Measurements from ENCODE around the gene TAS2R31. TPM values are rescaled to one million over a fixed set of nuclear protein-coding genes. Genes with fewer than 3 reads are reported as not detected.

Gene TAS2R31
- total and polyA plus RNA-seq, 7 donors, result 0.44 to 9.2 (median 6.1) TPM; not detected in 2

DNA sequence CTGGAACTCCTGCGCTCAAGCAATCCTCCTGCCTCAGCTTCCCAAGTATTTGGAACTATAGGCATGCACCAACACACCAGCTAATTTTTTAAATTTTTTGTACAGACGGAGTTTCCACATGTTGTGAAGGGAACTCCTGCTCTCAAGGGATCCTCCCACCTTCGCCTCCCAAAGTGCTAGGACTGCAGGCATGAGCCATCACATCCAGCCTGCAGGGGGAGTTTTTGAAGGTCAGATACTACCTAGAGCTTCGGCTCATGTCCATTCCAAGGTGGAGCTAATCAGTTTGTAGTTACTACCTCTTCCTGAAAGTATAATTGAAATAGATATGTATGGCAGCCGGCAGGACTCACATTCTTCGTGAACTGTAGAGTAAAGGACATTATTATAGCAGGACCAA is 5.1 kb downstream of the TAS2R31 start:
- TF ChIP-seq EP300 (IDR thresholded peaks at IDR 0.05) (no peak), POLR2A (IDR thresholded peaks at IDR 0.05) (no peak), POLR2AphosphoS5 (IDR thresholded peaks at IDR 0.05) (no peak)
- TF ChIP-seq, protein P1, sequence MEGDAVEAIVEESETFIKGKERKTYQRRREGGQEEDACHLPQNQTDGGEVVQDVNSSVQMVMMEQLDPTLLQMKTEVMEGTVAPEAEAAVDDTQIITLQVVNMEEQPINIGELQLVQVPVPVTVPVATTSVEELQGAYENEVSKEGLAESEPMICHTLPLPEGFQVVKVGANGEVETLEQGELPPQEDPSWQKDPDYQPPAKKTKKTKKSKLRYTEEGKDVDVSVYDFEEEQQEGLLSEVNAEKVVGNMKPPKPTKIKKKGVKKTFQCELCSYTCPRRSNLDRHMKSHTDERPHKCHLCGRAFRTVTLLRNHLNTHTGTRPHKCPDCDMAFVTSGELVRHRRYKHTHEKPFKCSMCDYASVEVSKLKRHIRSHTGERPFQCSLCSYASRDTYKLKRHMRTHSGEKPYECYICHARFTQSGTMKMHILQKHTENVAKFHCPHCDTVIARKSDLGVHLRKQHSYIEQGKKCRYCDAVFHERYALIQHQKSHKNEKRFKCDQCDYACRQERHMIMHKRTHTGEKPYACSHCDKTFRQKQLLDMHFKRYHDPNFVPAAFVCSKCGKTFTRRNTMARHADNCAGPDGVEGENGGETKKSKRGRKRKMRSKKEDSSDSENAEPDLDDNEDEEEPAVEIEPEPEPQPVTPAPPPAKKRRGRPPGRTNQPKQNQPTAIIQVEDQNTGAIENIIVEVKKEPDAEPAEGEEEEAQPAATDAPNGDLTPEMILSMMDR (IDR thresholded peaks at IDR 0.05), result no peak
- intact Hi-C loops (cut with DNase I), result no loop called here
- Histone ChIP-seq H3K9me3 (no peaks in the 10 kb centered on the region), H3K4me1 (no peaks in the 10 kb centered on the region), H3K27ac (no peak overlapping the region), H3K4me3 (no peak overlapping the region), H3K27me3 (no peaks in the 10 kb centered on the region), H3K36me3 (peaks cover 0 to 4% (median 0%) of the 10 kb centered on the region in 4 donors)
- 96% methylated on average over 6 of the region's 6 CpGs for WGBS, 2 donors
- DNase-seq, result no peak

GRCh38 chr12:11023387-11023786 is 7.8 kb downstream of the TAS2R31 start:
- intact Hi-C loops (cut with DNase I), result no loop called here
- Histone ChIP-seq H3K36me3 (peaks cover 0 to 4% (median 0%) of the 10 kb centered on the region in 4 donors), H3K4me1 (no peaks in the 10 kb centered on the region), H3K27ac (no peak overlapping the region), H3K27me3 (no peaks in the 10 kb centered on the region), H3K9me3 (no peaks in the 10 kb centered on the region), H3K4me3 (no peak overlapping the region)
- WGBS, 2 donors, result 84 to 91% methylated on average over 2 of the region's 2 CpGs
- no peak for DNase-seq
- TF ChIP-seq POLR2A (IDR thresholded peaks at IDR 0.05), result no peak
- no peak for TF ChIP-seq POLR2AphosphoS5 (IDR thresholded peaks at IDR 0.05)

DNA sequence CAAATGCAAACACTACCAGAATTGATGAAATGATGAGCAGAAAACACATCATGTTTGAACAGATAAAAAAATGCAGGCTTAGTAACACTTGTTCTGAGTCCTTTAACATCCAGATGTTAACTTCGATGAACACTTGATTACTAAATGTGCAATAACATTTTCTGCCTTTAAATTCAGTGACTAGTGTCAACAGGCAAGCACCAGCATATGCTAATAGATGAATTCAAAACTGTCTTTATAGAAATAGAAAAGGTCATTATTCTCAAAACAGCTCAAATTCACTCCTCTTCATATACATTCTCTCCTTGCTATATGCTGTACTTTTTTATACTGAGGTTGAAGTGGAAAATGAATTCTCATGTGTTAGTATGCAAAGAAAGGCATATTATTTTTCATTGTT is 8.7 kb downstream of the TAS2R31 start, which contains the start of gene TAS2R19:
TAS2R19 (minus strand) TSS at position 101 of the 400 bp plus-strand sequence; CDS start at position 52, 49 bp downstream.
- DNase-seq, result no peak
- WGBS, 2 donors, result 85% methylated on average over 1 of the region's 1 CpG
- Histone ChIP-seq H3K4me1 (no peaks in the 10 kb centered on the region), H3K9me3 (no peaks in the 10 kb centered on the region), H3K27ac (no peak within 1 kb of the TSS), H3K27me3 (no peaks in the 10 kb centered on the region), H3K36me3 (peaks cover 0 to 4% (median 0%) of the 10 kb centered on the region in 4 donors), H3K4me3 (no peak within 1 kb of the TSS)
- intact Hi-C loops (cut with DNase I), result no loop called here
- TF ChIP-seq POLR2AphosphoS5 (IDR thresholded peaks at IDR 0.05) (no peak), EP300 (IDR thresholded peaks at IDR 0.05) (no peak), POLR2A (IDR thresholded peaks at IDR 0.05) (no peak)
- TF ChIP-seq, protein P1 (IDR thresholded peaks at IDR 0.05), result no peak

- intact Hi-C loops (cut with DNase I), result no loop called here
- no peaks in the 10 kb centered on the region for H3K27me3 ChIP-seq
- DNase-seq, result no peak
- H3K9me3 ChIP-seq, result no peaks in the 10 kb centered on the region
- 31 to 72% methylated on average over 1 of the region's 1 CpG for WGBS, 2 donors
- H3K27ac ChIP-seq, result no peak overlapping the region
- no peaks in the 10 kb centered on the region for H3K4me1 ChIP-seq
- no peaks in the 10 kb centered on the region for H3K36me3 ChIP-seq
- H3K4me3 ChIP-seq, result no peak overlapping the region
- TF ChIP-seq EP300 (IDR thresholded peaks at IDR 0.05), result no peak
- TF ChIP-seq POLR2AphosphoS5 (IDR thresholded peaks at IDR 0.05), result no peak
- TF ChIP-seq POLR2A (IDR thresholded peaks at IDR 0.05), result no peak
- TF ChIP-seq, protein P1 (IDR thresholded peaks at IDR 0.05), result no peak
These were observed 14.3 kb downstream of the TAS2R31 start for GRCh38 chr12:11016937-11017336.

DNA sequence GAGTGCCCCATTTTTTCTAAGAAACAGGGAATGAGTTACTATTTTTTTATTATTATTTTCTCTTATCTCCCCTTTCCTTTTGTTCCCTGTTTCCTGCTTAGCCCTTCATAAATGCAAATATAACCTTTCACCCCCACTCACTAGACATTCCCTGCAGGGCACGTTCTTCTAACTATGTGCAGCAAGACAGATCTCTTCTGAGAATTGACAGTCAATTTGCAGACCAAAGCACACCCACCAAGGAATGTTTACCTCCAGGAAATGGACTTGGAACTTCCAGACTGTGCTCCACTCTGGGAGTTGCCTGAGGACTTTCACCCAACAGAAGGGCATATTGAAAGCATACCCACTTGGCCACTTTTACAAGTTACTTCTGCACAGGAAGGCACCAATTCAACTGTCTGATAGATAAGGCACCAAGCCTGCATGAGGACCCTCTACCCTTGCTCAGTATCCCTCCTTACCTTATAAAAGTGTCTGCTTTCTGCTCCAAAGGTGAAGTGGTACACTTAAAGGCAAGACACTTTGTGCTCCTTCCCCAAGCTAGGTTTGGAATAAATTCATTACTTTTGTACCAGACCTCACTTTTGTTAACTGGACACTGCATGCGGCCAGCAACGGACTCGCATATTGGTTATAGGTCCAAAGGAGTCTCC is 15.3 kb downstream of the TAS2R31 start:
- intact Hi-C loops (cut with DNase I), result no loop called here
- 43 to 79% methylated on average over 4 of the region's 4 CpGs for WGBS, 2 donors
- no peak for DNase-seq
- Histone ChIP-seq H3K36me3 (no peaks in the 10 kb centered on the region), H3K4me1 (no peaks in the 10 kb centered on the region), H3K27me3 (no peaks in the 10 kb centered on the region), H3K9me3 (no peaks in the 10 kb centered on the region), H3K27ac (no peak overlapping the region), H3K4me3 (no peak overlapping the region)
- TF ChIP-seq EP300 (IDR thresholded peaks at IDR 0.05), result no peak
- TF ChIP-seq, protein P1 (IDR thresholded peaks at IDR 0.05), result no peak
- TF ChIP-seq POLR2AphosphoS5 (IDR thresholded peaks at IDR 0.05), result no peak
- no peak for TF ChIP-seq POLR2A (IDR thresholded peaks at IDR 0.05)
